OCI-LY7 (cell line): Measurements from ENCODE around the gene TRPM8. TPM values are rescaled to one million over a fixed set of nuclear protein-coding genes. Genes with fewer than 3 reads are reported as not detected.

ENCODE experiments used
- BruUV-seq: library from RNA; stranded (reverse); fragments of 400-500 nt; replicated peaks from 2 replicates; lab custom pipeline; 2021; lab: Mats Ljungman, UMichigan
- CTCF ChIA-PET: fragments of 300-600 bp; sonication (Branson Sonifier 250); formaldehyde crosslinking; loops from one replicate; lab custom pipeline; 2022; ENCODE audit warnings: antibody characterized with exemption; ENCODE audit not compliant: unreplicated experiment; lab: Charles Lee
- POLR2A ChIA-PET: fragments of 300-600 bp; sonication (Branson Sonifier 250); formaldehyde crosslinking; loops from one replicate; lab custom pipeline; 2022; ENCODE audit warnings: antibody characterized with exemption; lab: Charles Lee
- DNase-seq: peaks from one replicate; pipeline ENCODE4 v3.0.0-alpha.2; 2015; ENCODE audit warnings: low spot score
- H2AFZ ChIP-seq: fragments of 200-600 bp; sonication (generic), shearing (Covaris generic); 2 replicates; pipeline ENCODE4 v1.6.1; 2014; ENCODE audit warnings: mild to moderate bottlenecking, antibody characterized with exemption, low read length, moderate library complexity
- H3K27ac ChIP-seq: fragments of 200-600 bp; sonication (generic); 2 replicates; pipeline ENCODE4 v1.5.1; 2014; ENCODE audit warnings: mixed run types, low read depth, mild to moderate bottlenecking, moderate library complexity, low read length, inconsistent platforms; ENCODE audit not compliant: poor library complexity, severe bottlenecking
- H3K36me3 ChIP-seq: fragments of 200-600 bp; sonication (generic); 2 replicates; pipeline ENCODE4 v1.6.1; 2014; ENCODE audit warnings: mild to moderate bottlenecking, antibody characterized with exemption, low read length, moderate library complexity, mixed read lengths; ENCODE audit not compliant: insufficient read depth
- H3K4me1 ChIP-seq: fragments of 200-600 bp; sonication (generic); 2 replicates; pipeline ENCODE4 v1.5.1; 2014; ENCODE audit warnings: mild to moderate bottlenecking, low read length; ENCODE audit not compliant: insufficient read depth, poor library complexity, severe bottlenecking
- H3K4me2 ChIP-seq: fragments of 200-600 bp; sonication (generic); 2 replicates; pipeline ENCODE4 v1.6.1; 2014; ENCODE audit warnings: mild to moderate bottlenecking, low read length
- H3K4me3 ChIP-seq: fragments of 200-600 bp; sonication (generic); 2 replicates; pipeline ENCODE4 v1.5.1; 2014; ENCODE audit warnings: mild to moderate bottlenecking, low read depth, low read length; ENCODE audit not compliant: poor library complexity, severe bottlenecking
- H3K79me2 ChIP-seq: fragments of 200-600 bp; sonication (generic); 2 replicates; pipeline ENCODE4 v1.6.1; 2016; ENCODE audit warnings: low read depth, mild to moderate bottlenecking, low read length, moderate library complexity, mixed read lengths; ENCODE audit not compliant: insufficient read depth
- H3K9me2 ChIP-seq: fragments of 200-600 bp; sonication (generic); 2 replicates; pipeline ENCODE4 v1.6.1; 2016; ENCODE audit warnings: mild to moderate bottlenecking, low read length, mixed read lengths; ENCODE audit not compliant: insufficient read depth
- H3K9me3 ChIP-seq: fragments of 200-600 bp; sonication (generic); 2 replicates; pipeline ENCODE4 v1.6.1; 2014; ENCODE audit warnings: mild to moderate bottlenecking, mixed run types, low read length, mixed read lengths
- H4K20me1 ChIP-seq: fragments of 200-600 bp; sonication (generic); 2 replicates; pipeline ENCODE4 v1.6.1; 2014; ENCODE audit warnings: mild to moderate bottlenecking, antibody characterized with exemption, low read length, moderate library complexity, mixed read lengths; ENCODE audit not compliant: insufficient read depth
- CTCF ChIP-seq: fragments of 200-600 bp; sonication (generic); conservative IDR thresholded peaks from 2 replicates; pipeline ENCODE4 v1.5.1; 2014; ENCODE audit warnings: mild to moderate bottlenecking, antibody characterized with exemption, low read length, moderate library complexity, mixed read lengths
- EZH2phosphoT487 ChIP-seq: fragments of 200-600 bp; sonication (generic); IDR thresholded peaks from 2 replicates; pipeline ENCODE4 v1.6.1; 2018; ENCODE audit warnings: low read depth, borderline replicate concordance, mild to moderate bottlenecking, mixed run types, antibody characterized with exemption, low read length, moderate library complexity, mixed read lengths
- intact Hi-C: fragments of 100-400 bp; cut with micrococcal nuclease; formaldehyde crosslinking; loops from one replicate; pipeline ENCODE4 v1.10.0; 2022; ENCODE audit not compliant: unreplicated experiment
- total RNA-seq, 2 experiments: library from RNA; depleted of rRNA in 1 of 2; stranded (reverse); fragments of >200 nt in 1 of 2; shearing (Covaris generic) in 1 of 2; gene quantifications; 2 replicates each; pipeline ENCODE4 v1.2.3, GENCODE V29; 2014 to 2022

The TRPM8 gene
- total RNA-seq, 2 experiments from 2014 or later = not detected

DNA sequence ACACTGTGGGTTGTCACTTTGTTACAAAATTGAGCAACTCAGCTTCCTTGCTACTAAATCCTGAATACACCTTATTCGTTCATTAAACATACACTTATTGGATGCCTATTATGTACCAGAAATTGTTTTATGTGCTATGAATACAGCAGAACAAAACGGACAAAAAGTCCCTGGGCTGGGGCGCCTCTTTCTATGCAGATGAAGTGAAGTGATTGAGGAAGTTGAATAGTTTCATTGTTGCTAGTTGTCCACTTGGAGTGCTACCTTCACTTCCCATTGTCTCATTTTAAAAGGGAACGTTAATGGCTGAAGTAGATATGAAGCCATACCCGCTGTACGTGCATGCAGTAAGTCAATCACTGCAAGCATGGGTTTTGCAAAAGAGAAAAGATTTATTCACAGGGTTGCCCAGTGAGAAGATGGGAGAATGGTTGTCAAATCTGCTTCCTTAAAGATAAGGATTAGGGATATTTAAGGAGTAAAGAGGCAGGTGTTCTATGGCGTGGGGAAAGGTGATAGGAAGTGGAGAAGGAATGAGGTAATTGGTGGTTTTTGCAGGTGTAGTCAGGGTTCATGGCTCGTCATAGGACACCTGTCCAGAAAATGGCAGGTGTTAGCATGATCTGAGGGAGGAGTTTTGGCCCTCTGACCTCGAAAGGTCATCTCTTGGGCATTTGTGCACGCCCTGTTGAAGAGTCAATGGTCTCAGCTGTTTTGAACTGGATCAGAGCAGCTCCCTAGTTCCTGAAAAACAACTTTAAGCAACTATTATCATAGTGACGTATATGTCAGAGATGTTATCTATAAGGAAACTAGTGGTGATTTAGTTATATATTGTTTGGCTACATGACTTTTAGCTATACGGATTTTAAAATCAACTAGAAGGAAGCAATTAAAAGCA lies 23.5 kb downstream of the TRPM8 start:
- no peak for DNase-seq
- H2AFZ ChIP-seq = no peak overlapping the region
- BruUV-seq = no TSS peak

DNA sequence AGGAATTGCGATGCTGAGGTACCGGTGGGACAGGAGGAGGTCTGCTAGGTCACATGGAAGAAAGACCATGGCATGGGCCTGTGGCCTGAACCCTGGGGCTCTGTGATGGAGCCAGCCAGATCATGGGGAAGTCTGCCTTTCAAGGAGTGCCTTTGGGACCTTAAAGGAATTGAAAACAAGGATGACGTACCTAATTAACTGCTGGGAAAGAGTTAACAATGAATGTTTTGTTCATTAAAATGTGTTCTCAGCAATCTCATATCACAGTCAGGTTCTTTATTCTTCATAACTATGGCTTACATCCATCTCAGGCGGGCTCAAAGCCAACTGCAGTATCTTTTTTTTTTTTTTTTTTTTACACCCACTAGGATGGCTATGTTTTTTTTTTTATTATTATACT lies 25.6 kb downstream of the TRPM8 start:
- H3K9me3 ChIP-seq = no peaks in the 10 kb centered on the region
- POLR2A ChIA-PET = no interaction called here
- no peak for TF ChIP-seq CTCF
- no peak for TF ChIP-seq EZH2phosphoT487
- CTCF ChIA-PET = no interaction called here
- H3K36me3 ChIP-seq = no peaks in the 10 kb centered on the region
- DNase-seq = no peak
- H3K4me3 ChIP-seq = no peak overlapping the region
- BruUV-seq = no TSS peak
- no peaks in the 10 kb centered on the region for H3K4me1 ChIP-seq
- no peaks in the 10 kb centered on the region for H3K79me2 ChIP-seq
- H3K9me2 ChIP-seq = no peaks in the 10 kb centered on the region
- no peak overlapping the region for H3K4me2 ChIP-seq
- intact Hi-C loops = no loop called here
- H4K20me1 ChIP-seq = no peaks in the 10 kb centered on the region
- H2AFZ ChIP-seq = no peak overlapping the region
- no peak overlapping the region for H3K27ac ChIP-seq

More for the DNA sequence above, 23.5 kb downstream of the TRPM8 start:
- intact Hi-C loops = no loop called here
- Histone ChIP-seq H3K27ac (no peak overlapping the region), H3K9me2 (no peaks in the 10 kb centered on the region), H3K4me1 (no peaks in the 10 kb centered on the region), H4K20me1 (no peaks in the 10 kb centered on the region), H3K36me3 (no peaks in the 10 kb centered on the region), H3K9me3 (no peaks in the 10 kb centered on the region), H3K79me2 (no peaks in the 10 kb centered on the region), H3K4me2 (no peak overlapping the region), H3K4me3 (no peak overlapping the region)
- TF ChIP-seq EZH2phosphoT487 = no peak
- TF ChIP-seq CTCF = no peak
- CTCF ChIA-PET = no interaction called here
- POLR2A ChIA-PET = interaction anchor here (0.7 kb wide), 1 partner anchor 68 kb away, joined by 3 read pairs; no protein-coding TSS in a partner anchor

- H3K36me3 ChIP-seq = no peaks in the 10 kb centered on the region
- no peak for DNase-seq
- H3K4me1 ChIP-seq = no peaks in the 10 kb centered on the region
- intact Hi-C loops = no loop called here
- TF ChIP-seq CTCF (no peak), EZH2phosphoT487 (no peak)
- H2AFZ ChIP-seq = no peak overlapping the region
- H3K79me2 ChIP-seq = no peaks in the 10 kb centered on the region
- H4K20me1 ChIP-seq = no peaks in the 10 kb centered on the region
- no peak overlapping the region for H3K4me3 ChIP-seq
- no peak overlapping the region for H3K4me2 ChIP-seq
- no peaks in the 10 kb centered on the region for H3K9me2 ChIP-seq
- CTCF ChIA-PET = no interaction called here
- no TSS peak for BruUV-seq
- POLR2A ChIA-PET = no interaction called here
- H3K27ac ChIP-seq = no peak overlapping the region
- no peaks in the 10 kb centered on the region for H3K9me3 ChIP-seq
These were observed 27.1 kb downstream of the TRPM8 start for GRCh38 chr2:233944269-233944668.
